A673 (cell line): ENCODE measurements around the gene HMGCLL1. TPM values are rescaled to one million over a fixed set of nuclear protein-coding genes. Genes with fewer than 3 reads are reported as not detected.
A peak's percentile ranks its signal among the peaks of the same experiment; 100 is the strongest.

ENCODE experiments used
- BruUV-seq: library from RNA; stranded (reverse); fragments of 400-500 nt; replicated peaks from 2 replicates; lab custom pipeline; 2021; lab: Mats Ljungman, UMichigan
- CTCF ChIA-PET: fragments of 300-600 bp; sonication (Branson Sonifier 250); formaldehyde crosslinking; loops from one replicate; lab custom pipeline; 2022; ENCODE audit warnings: antibody characterized with exemption; lab: Charles Lee
- POLR2A ChIA-PET: fragments of 300-600 bp; sonication (Branson Sonifier 250); formaldehyde crosslinking; loops from one replicate; lab custom pipeline; 2022; ENCODE audit warnings: antibody characterized with exemption; ENCODE audit not compliant: low non-redundant PET; lab: Charles Lee
- DNase-seq: peaks from one replicate; pipeline ENCODE4 v3.0.0-alpha.2; 2015; ENCODE audit warnings: low spot score
- H3K27ac ChIP-seq: fragments of 200-600 bp; sonication (generic); 2 replicates; pipeline ENCODE4 v1.5.1; 2016; ENCODE audit warnings: mixed run types, low read depth, mild to moderate bottlenecking, mixed read lengths, antibody characterized with exemption, low read length; ENCODE audit not compliant: poor library complexity, severe bottlenecking
- H3K27me3 ChIP-seq: fragments of 200-600 bp; sonication (generic); replicated peaks from 2 replicates; pipeline ENCODE4 v1.6.1; 2017; ENCODE audit warnings: mixed run types, low read depth, mild to moderate bottlenecking, mixed read lengths, antibody characterized with exemption, low read length; ENCODE audit not compliant: insufficient read depth, poor library complexity
- H3K36me3 ChIP-seq: fragments of 200-600 bp; sonication (generic); 2 replicates; pipeline ENCODE4 v1.6.1; 2016; ENCODE audit warnings: mixed run types, mild to moderate bottlenecking, mixed read lengths, antibody characterized with exemption, low read length; ENCODE audit not compliant: insufficient read depth, poor library complexity, severe bottlenecking
- H3K4me1 ChIP-seq: fragments of 200-600 bp; sonication (generic); 2 replicates; pipeline ENCODE4 v1.6.1; 2017; ENCODE audit warnings: mixed run types, mild to moderate bottlenecking, mixed read lengths, antibody characterized with exemption, low read length; ENCODE audit not compliant: insufficient read depth, poor library complexity, severe bottlenecking
- H3K4me3 ChIP-seq: fragments of 200-600 bp; sonication (generic); 2 replicates; pipeline ENCODE4 v1.5.1; 2016; ENCODE audit warnings: low read depth, mixed run types, mild to moderate bottlenecking, mixed read lengths, low read length; ENCODE audit not compliant: poor library complexity, severe bottlenecking
- H3K9me3 ChIP-seq: fragments of 200-600 bp; sonication (generic); 2 replicates; pipeline ENCODE4 v1.6.1; 2016; ENCODE audit warnings: mixed run types, low read depth, mild to moderate bottlenecking, mixed read lengths, antibody characterized with exemption, low read length; ENCODE audit not compliant: poor library complexity, severe bottlenecking
- CTCF ChIP-seq: fragments of 300-800, 200-600 bp; sonication (generic); conservative IDR thresholded peaks from 2 replicates; pipeline ENCODE4 v1.5.1; 2017; ENCODE audit warnings: low read depth, mild to moderate bottlenecking, antibody characterized with exemption, low read length, moderate library complexity, mixed read lengths
- EZH2 ChIP-seq: fragments of 200-600 bp; sonication (generic); IDR thresholded peaks from 2 replicates; pipeline ENCODE4 v1.6.1; 2017; ENCODE audit warnings: borderline replicate concordance, low read depth, mild to moderate bottlenecking, mixed read lengths, antibody characterized with exemption, low read length; ENCODE audit not compliant: poor library complexity, severe bottlenecking
- intact Hi-C: fragments of 100-400 bp; cut with micrococcal nuclease; formaldehyde crosslinking; loops from one replicate; pipeline ENCODE4 v1.10.0; 2022; ENCODE audit not compliant: unreplicated experiment
- total RNA-seq: library from RNA; stranded (reverse); gene quantifications from 2 replicates; pipeline ENCODE4 v1.2.3, GENCODE V29; 2021

HMGCLL1 gene
- total RNA-seq, 1 experiment from 2014 or later = not detected

- POLR2A ChIA-PET = no interaction called here
Observed at GRCh38 chr6:55543633-55544309, 35.2 kb downstream of the HMGCLL1 start.

GRCh38 chr6:55541024-55541423, 38.0 kb downstream of the HMGCLL1 start:
- BruUV-seq = no TSS peak
- ChIA-PET CTCF (no interaction called here), POLR2A (no interaction called here)
- H3K27ac ChIP-seq = no peak overlapping the region
- no peak for TF ChIP-seq CTCF
- no peaks in the 10 kb centered on the region for H3K36me3 ChIP-seq
- H3K4me3 ChIP-seq = no peak overlapping the region
- no peak for DNase-seq
- no peaks in the 10 kb centered on the region for H3K9me3 ChIP-seq
- H3K27me3 ChIP-seq = no peaks in the 10 kb centered on the region
- H3K4me1 ChIP-seq = no peaks in the 10 kb centered on the region
- intact Hi-C loops = no loop called here

More at GRCh38 chr6:55543633-55544309, 35.2 kb downstream of the HMGCLL1 start:
- no peak overlapping the region for H3K4me3 ChIP-seq
- no peaks in the 10 kb centered on the region for H3K9me3 ChIP-seq
- DNase-seq = peak; percentile 4
- no peaks in the 10 kb centered on the region for H3K36me3 ChIP-seq
- no peaks in the 10 kb centered on the region for H3K4me1 ChIP-seq
- CTCF ChIA-PET = no interaction called here
- no peaks in the 10 kb centered on the region for H3K27me3 ChIP-seq
- BruUV-seq = no TSS peak
- no peak overlapping the region for H3K27ac ChIP-seq
- TF ChIP-seq EZH2 = no peak
- peak; percentile 32; the same call in 1 of the 2 replicates for TF ChIP-seq CTCF
- intact Hi-C loops = no loop called here

- Histone ChIP-seq H3K27ac (no peak overlapping the region), H3K36me3 (no peaks in the 10 kb centered on the region), H3K9me3 (no peaks in the 10 kb centered on the region), H3K4me1 (no peaks in the 10 kb centered on the region), H3K4me3 (no peak overlapping the region), H3K27me3 (no peaks in the 10 kb centered on the region)
- TF ChIP-seq CTCF = no peak
- TF ChIP-seq EZH2 = no peak
- BruUV-seq = no TSS peak
- intact Hi-C loops = no loop called here
- ChIA-PET POLR2A (no interaction called here), CTCF (no interaction called here)
- no peak for DNase-seq
Observed at GRCh38 chr6:55536391-55536956, 42.5 kb downstream of the HMGCLL1 start.
